ENCODE results near the gene C1orf35. TPM values are rescaled to one million over a fixed set of nuclear protein-coding genes. Genes with fewer than 3 reads are reported as not detected.

Gene C1orf35
- total RNA-seq, 1 experiment from 2014 or later = 31.0 TPM

- Histone ChIP-seq H3K18ac (ENCODE audit: insufficient read length, low read depth, low read length) (no peak overlapping the region), H2BK5ac (ENCODE audit: insufficient read length, low read length) (no peak overlapping the region), H4K20me1 (ENCODE audit: control insufficient read depth, insufficient read depth, insufficient read length) (peaks cover 2% of the 10 kb centered on the region), H3K23ac (ENCODE audit: insufficient read length, low read depth, low read length) (no peak overlapping the region), H3K23me2 (ENCODE audit: insufficient read length, low read depth, low read length, poor library complexity, severe bottlenecking) (no peaks in the 10 kb centered on the region), H3K56ac (ENCODE audit: insufficient read length, low read depth, low read length) (no peak overlapping the region), H3K27ac (ENCODE audit: insufficient read length, low read depth, low read length) (no peak overlapping the region), H3K79me2 (ENCODE audit: insufficient read depth, low read length) (peaks cover 9% of the 10 kb centered on the region; the same call in 1 of the 2 replicates), H3K4me1 (ENCODE audit: insufficient read depth, low read length) (no peaks in the 10 kb centered on the region), H3K4me2 (ENCODE audit: insufficient read depth, insufficient read length, low read length) (no peak overlapping the region), H2AFZ (ENCODE audit: low read length) (no peak overlapping the region), H3K79me1 (ENCODE audit: insufficient read depth, low read depth, low read length, poor library complexity, severe bottlenecking) (peaks cover 3% of the 10 kb centered on the region), H2BK20ac (ENCODE audit: low read depth, low read length, poor library complexity, severe bottlenecking) (no peak overlapping the region), H3K14ac (ENCODE audit: insufficient read depth, low read length) (no peak overlapping the region), H2AK5ac (ENCODE audit: insufficient read length, low read length) (no peak overlapping the region), H3T11ph (ENCODE audit: low read length) (no peak overlapping the region), H2BK15ac (ENCODE audit: low read depth, low read length) (no peak overlapping the region), H3K9me3 (ENCODE audit: control insufficient read depth, low read depth, low read length) (no peaks in the 10 kb centered on the region), H4K91ac (ENCODE audit: insufficient read length, low read depth, low read length) (no peak overlapping the region), H4K8ac (replicated peaks; ENCODE audit: insufficient read length, low read depth, low read length) (no peak overlapping the region), H4K5ac (ENCODE audit: insufficient read length, low read depth, low read length) (no peak overlapping the region), H2BK12ac (ENCODE audit: insufficient read length, low read depth, low read length) (no peak overlapping the region), H3K9ac (ENCODE audit: extremely low read depth, insufficient read length, low read length) (no peak overlapping the region), H3K27me3 (ENCODE audit: insufficient read depth, low read length) (no peaks in the 10 kb centered on the region), H3K4ac (ENCODE audit: low read depth, low read length) (no peak overlapping the region), H2BK120ac (ENCODE audit: low read depth, low read length, poor library complexity, severe bottlenecking) (no peak overlapping the region)
- no CpG with 5 or more reads among the region's 18 CpGs for WGBS (ENCODE audit: extremely low coverage, insufficient read length, low lambda C conversion rate)
- no peak for TF ChIP-seq CTCF (conservative IDR thresholded peaks at IDR 0.05)
- Mint-ChIP-seq H3K4me1 (peaks cover 0 to 11% of the 10 kb centered on the region in 2 experiments; a peak in 2 of 4 replicates), H3K27me3 (ENCODE audit: low read depth) (no peaks in the 10 kb centered on the region), H3K27ac (no peak overlapping the region), H3K4me3 (no peak overlapping the region), H3K36me3 (ENCODE audit: insufficient read depth in 1 of 3, low read depth in 3 of 3) (no peaks in the 10 kb centered on the region; a peak in 1 of 7 replicates), H3K9me3 (no peaks in the 10 kb centered on the region)
- DNase-seq = no peak
These were observed 43.5 kb upstream of the C1orf35 start for GRCh38 chr1:228146417-228147150.
